NCI-H2081 (cell line): ENCODE results near the gene LSM4.

Source experiments
- DNase-seq, 2 experiments: peaks; one replicate each; lab custom pipeline; 2025; lab: John Stamatoyannopoulos, UW

The LSM4 gene

GRCh38 chr19:18292810-18293641, 29.9 kb downstream of the LSM4 start:
- DNase-seq = peak; percentile 47 to 53

- no peak for DNase-seq
These were observed 30.4 kb downstream of the LSM4 start for GRCh38 chr19:18292462-18292809.

- DNase-seq = peak; percentile 44 to 52
These were observed 31.1 kb downstream of the LSM4 start for GRCh38 chr19:18291590-18292461.

GRCh38 chr19:18291019-18291524, 31.8 kb downstream of the LSM4 start:
- no peak for DNase-seq

GRCh38 chr19:18290302-18291018, 32.4 kb downstream of the LSM4 start:
- no peak for DNase-seq

GRCh38 chr19:18289471-18290301, 33.2 kb downstream of the LSM4 start:
- DNase-seq = no peak

GRCh38 chr19:18287836-18288772, 34.8 kb downstream of the LSM4 start:
- DNase-seq = no peak

GRCh38 chr19:18286973-18287635, 35.8 kb downstream of the LSM4 start:
- no peak for DNase-seq

GRCh38 chr19:18284712-18285360, 38.0 kb downstream of the LSM4 start:
- no peak for DNase-seq

- DNase-seq = no peak
These were observed 39.5 kb downstream of the LSM4 start for GRCh38 chr19:18283338-18283737.

GRCh38 chr19:18282788-18283141, 40.1 kb downstream of the LSM4 start:
- no peak for DNase-seq

GRCh38 chr19:18282021-18282787, 40.7 kb downstream of the LSM4 start:
- DNase-seq = no peak

- DNase-seq = peak; percentile 96
These were observed 41.5 kb downstream of the LSM4 start, which contains the start of gene JUND for GRCh38 chr19:18281082-18282020. Gene JUND, minus strand, starts transcription at chr19:18281622. Its CDS starts 138 bp downstream, at chr19:18281484.

GRCh38 chr19:18280247-18281081, 42.4 kb downstream of the LSM4 start:
- DNase-seq = peak; percentile 77 to 87

- DNase-seq = peak; percentile 91 to 92
These were observed 43.2 kb downstream of the LSM4 start for GRCh38 chr19:18279516-18280246.

GRCh38 chr19:18279266-18279515, 43.7 kb downstream of the LSM4 start:
- no peak for DNase-seq
